Omental fat pad (tissue), 4 donors: ENCODE measurements around the gene FSTL5. TPM values are rescaled to one million over a fixed set of nuclear protein-coding genes. Genes with fewer than 3 reads are reported as not detected.

ENCODE experiments used
- ATAC-seq: fragments of 150-250 bp; one replicate; pipeline ENCODE4 v1.9.1; 2016; ENCODE audit warnings: mild to moderate bottlenecking, moderate library complexity; ENCODE audit not compliant: low FRiP score
- DNase-seq: peaks from one replicate; pipeline ENCODE4 v3.0.0-alpha.2; 2019; ENCODE audit warnings: low spot score
- CTCF ChIP-seq, 3 donors: fragments of 450-650 bp; IDR thresholded peaks; one replicate each; pipeline ENCODE4 v1.5.1; 2016 to 2017; ENCODE audit warnings: antibody characterized with exemption in 3 of 3, mild to moderate bottlenecking in 3 of 3, moderate library complexity in 2 of 3
- total RNA-seq, 4 donors: library from RNA; depleted of rRNA; stranded (reverse); fragments of >200 nt; gene quantifications; one replicate each; pipeline ENCODE4 v1.1.0, GENCODE V29; 2016

FSTL5 gene
- total RNA-seq, 4 donors from 2014 or later, result not detected

- no peak for ATAC-seq
- TF ChIP-seq CTCF (IDR thresholded peaks at IDR 0.05), result no peak
- no peak for DNase-seq
Observed at GRCh38 chr4:161517941-161518340, 645.9 kb downstream of the FSTL5 start.

- no peak for TF ChIP-seq CTCF (IDR thresholded peaks at IDR 0.05)
- no peak for DNase-seq
- no peak for ATAC-seq
Observed at GRCh38 chr4:161505141-161505540, 658.7 kb downstream of the FSTL5 start.

GRCh38 chr4:161498155-161498554 is 665.6 kb downstream of the FSTL5 start:
- ATAC-seq (no peak), DNase-seq (no peak)
- no peak for TF ChIP-seq CTCF (IDR thresholded peaks at IDR 0.05)

- TF ChIP-seq CTCF (IDR thresholded peaks at IDR 0.05), result no peak
- ATAC-seq (no peak), DNase-seq (no peak)
Observed at GRCh38 chr4:161486461-161486860, 677.3 kb downstream of the FSTL5 start.

- DNase-seq (no peak), ATAC-seq (no peak)
- TF ChIP-seq CTCF (IDR thresholded peaks at IDR 0.05), result no peak
Observed at GRCh38 chr4:161466316-161466715, 697.5 kb downstream of the FSTL5 start.

GRCh38 chr4:161463436-161463835 is 700.4 kb downstream of the FSTL5 start:
- TF ChIP-seq CTCF (IDR thresholded peaks at IDR 0.05), result no peak
- no peak for ATAC-seq

GRCh38 chr4:161457906-161458305 is 705.9 kb downstream of the FSTL5 start:
- ATAC-seq, result no peak
- TF ChIP-seq CTCF (IDR thresholded peaks at IDR 0.05), result no peak
- DNase-seq, result no peak

More at GRCh38 chr4:161463436-161463835, 700.4 kb downstream of the FSTL5 start:
- no peak for DNase-seq
